ELR (cell line): ENCODE data around the gene RGS6.

Experiments
- DNase-seq: peaks from one replicate; pipeline ENCODE4 v3.0.0-alpha.2; 2015; ENCODE audit warnings: low read depth

RGS6 gene

DNA sequence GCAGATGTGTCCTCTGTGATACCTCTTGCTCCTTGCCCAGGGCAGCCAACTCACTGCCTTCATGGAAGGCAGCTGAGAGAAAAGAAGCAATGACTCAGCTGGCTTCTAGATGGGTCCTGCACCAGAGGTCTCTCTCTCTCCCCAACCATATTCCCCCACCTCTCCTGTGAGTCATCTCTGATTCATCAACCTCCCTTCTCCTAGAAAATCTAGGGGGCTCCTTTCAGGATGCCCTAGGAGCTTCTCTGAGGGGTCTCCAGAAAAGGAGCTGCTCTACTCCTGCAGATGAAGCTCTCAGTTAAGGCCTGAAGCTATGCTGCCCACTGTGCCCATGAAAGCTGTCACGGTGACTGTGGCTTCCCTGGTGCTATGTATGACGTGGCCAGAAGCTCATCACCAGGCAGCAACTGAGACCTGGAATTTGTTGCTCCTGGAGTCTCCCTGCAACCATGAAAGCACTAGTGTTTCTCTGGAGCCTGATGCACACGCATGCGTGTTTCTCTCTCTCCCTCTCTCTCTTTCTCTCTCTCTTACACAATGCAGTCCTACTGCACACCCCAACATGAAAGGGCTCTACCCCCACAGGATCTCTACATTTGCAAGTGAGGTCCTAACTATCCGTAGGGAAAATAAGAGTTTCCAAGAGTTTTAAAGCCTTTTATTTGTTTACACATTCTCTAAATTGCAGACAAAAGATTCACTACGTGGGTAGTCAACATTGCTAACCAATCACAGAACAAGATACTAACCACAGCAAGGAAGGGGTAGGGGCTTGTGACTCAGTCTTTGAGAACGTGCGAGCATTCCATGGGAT is 676.4 kb downstream of the RGS6 start:
- peak; percentile 99 for DNase-seq

GRCh38 chr14:72609205-72609916 is 677.1 kb downstream of the RGS6 start:
- no peak for DNase-seq

- DNase-seq: no peak
Measured at GRCh38 chr14:72610096-72610830, 678.0 kb downstream of the RGS6 start.

DNA sequence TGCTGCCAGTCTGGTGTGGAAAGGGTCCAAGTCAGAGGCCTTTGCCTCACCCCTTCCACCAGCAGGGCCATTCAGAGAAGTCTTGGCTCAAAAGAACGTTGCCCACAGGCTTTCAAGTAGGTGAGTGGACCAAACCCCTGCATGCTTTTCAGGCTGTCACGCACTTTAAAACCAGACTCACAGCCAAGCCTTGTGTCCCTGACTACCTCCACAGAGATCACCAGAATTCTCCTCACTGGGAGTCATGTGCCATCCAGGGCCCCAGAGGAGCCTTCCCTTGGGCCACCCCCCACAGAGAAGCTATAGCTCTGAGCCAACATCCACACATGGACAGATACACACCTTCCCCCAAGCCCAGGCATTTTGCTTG is 678.6 kb downstream of the RGS6 start:
- no peak for DNase-seq

DNA sequence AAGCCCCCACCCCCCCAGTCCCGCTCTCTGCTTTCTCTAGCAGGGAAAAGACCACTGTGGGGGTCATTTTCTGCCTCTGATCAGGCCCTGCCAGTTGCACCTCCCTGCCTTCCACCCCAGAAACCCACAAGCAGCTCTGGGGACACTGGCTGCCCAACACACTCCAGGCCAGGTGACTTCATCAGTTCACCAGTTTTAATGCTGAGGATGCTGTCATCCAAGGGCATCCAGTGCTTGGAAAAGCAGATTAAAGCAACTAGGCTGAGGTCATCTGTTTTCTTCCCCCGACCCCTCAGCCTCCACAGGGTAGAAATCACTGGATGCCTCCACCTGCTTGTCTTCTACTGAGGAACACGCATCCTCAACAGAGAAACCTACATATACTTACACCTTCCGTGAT is 679.3 kb downstream of the RGS6 start:
- DNase-seq: no peak

- DNase-seq: no peak
Measured at GRCh38 chr14:72612041-72612440, 679.8 kb downstream of the RGS6 start.

GRCh38 chr14:72613231-72613974 is 681.2 kb downstream of the RGS6 start:
- peak; percentile 49 for DNase-seq

- DNase-seq: no peak
Measured at GRCh38 chr14:72613975-72614319, 681.7 kb downstream of the RGS6 start.

DNA sequence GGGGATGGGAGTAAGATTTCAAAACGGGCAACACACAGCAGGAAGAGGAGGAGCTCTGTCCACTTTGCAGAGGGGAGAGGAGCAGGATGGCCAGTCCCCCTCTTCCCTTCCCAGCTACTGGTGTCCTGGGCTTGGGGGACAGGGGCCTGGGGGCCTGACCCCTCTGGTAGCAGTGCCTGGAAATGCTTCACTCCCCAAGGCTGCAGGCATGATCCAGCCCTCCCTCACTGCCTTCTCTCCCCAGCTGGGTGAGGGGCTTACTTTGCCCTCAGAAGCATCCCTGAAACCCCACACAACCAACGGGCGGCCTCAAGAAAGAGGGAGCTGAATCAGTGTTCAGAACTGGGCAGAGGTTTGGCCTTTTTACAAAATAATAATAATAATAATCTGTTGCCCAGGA is 682.1 kb downstream of the RGS6 start:
- no peak for DNase-seq

GRCh38 chr14:72614891-72615415 is 682.7 kb downstream of the RGS6 start:
- no peak for DNase-seq

DNA sequence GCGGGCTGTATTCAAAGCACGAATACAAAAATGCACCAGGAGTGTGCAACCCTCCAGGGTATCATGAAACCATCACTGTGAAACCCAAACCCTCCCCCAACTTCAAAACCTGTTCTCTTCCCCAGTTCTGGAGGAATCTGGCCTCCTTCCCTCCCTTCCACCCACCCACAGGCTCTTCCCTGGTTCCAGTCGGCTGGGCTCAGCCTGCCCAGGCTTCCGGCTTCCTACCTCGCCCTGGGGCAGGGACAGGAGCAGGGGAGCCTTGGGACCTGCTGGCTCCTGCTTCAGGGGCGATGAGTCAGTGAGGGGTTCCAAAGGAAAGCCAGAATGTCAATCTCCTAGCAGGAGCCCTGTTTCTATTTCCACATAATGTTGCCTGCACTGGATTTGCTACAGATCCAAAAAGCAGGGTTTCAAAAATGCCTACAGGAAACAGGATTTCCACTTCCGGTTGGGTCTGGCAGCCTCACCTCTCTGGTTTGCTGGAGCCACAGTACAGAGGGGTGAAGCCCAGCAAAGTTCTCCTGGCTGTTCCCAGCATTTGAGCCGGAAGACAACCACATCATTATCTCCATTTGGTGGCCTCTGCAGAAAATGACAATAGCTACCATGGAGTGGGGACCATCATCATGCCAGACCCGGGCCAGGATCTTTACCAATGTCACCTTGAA is 683.4 kb downstream of the RGS6 start:
- DNase-seq: peak; percentile 84
